Neural progenitor cell (in vitro differentiated cells): ENCODE data around the gene TBL1X. TPM values are rescaled to one million over a fixed set of nuclear protein-coding genes. Genes with fewer than 3 reads are reported as not detected.
A peak's percentile ranks its signal among the peaks of the same experiment; 100 is the strongest.

Source experiments
- DNase-seq: peaks from one replicate; pipeline ENCODE4 v3.0.0-alpha.2; 2016; ENCODE audit warnings: low spot score
- H2AFZ ChIP-seq: fragments of 200-600 bp; sonication (generic); replicated peaks from 2 replicates; pipeline ENCODE4 v1.6.1; 2016; ENCODE audit warnings: antibody characterized with exemption
- H3F3A ChIP-seq: fragments of 200-600 bp; sonication (generic); 2 replicates; pipeline ENCODE4 v1.6.1; 2016; ENCODE audit warnings: antibody characterized with exemption, low read depth
- H3K27ac ChIP-seq: fragments of 200-600 bp; sonication (generic); 2 replicates; pipeline ENCODE4 v1.5.1; 2016; ENCODE audit warnings: mild to moderate bottlenecking
- H3K27me3 ChIP-seq: fragments of 200-600 bp; sonication (generic); 2 replicates; pipeline ENCODE4 v1.6.1; 2016; ENCODE audit warnings: mild to moderate bottlenecking, moderate library complexity
- H3K36me3 ChIP-seq: fragments of 200-600 bp; sonication (generic); 2 replicates; pipeline ENCODE4 v1.5.1; 2016
- H3K4me1 ChIP-seq: fragments of 200-600 bp; sonication (generic); 2 replicates; pipeline ENCODE4 v1.6.1; 2016; ENCODE audit warnings: mixed run types
- H3K4me2 ChIP-seq: fragments of 200-600 bp; sonication (generic); 2 replicates; pipeline ENCODE4 v1.6.1; 2016
- H3K4me3 ChIP-seq: fragments of 200-600 bp; sonication (generic); 2 replicates; pipeline ENCODE4 v1.5.1; 2016
- H3K79me2 ChIP-seq: fragments of 200-600 bp; sonication (generic); 2 replicates; pipeline ENCODE4 v1.6.1; 2016; ENCODE audit warnings: low read depth
- H3K9ac ChIP-seq: fragments of 200-600 bp; sonication (generic); 2 replicates; pipeline ENCODE4 v1.6.1; 2016
- H3K9me3 ChIP-seq: fragments of 200-600 bp; sonication (generic); 2 replicates; pipeline ENCODE4 v1.5.1; 2016; ENCODE audit warnings: low read depth
- H4K20me1 ChIP-seq: fragments of 200-600 bp; sonication (generic); 2 replicates; pipeline ENCODE4 v1.6.1; 2016; ENCODE audit warnings: low read depth
- H3K27ac Mint-ChIP-seq: 3 replicates; pipeline ENCODE4 v1.8.0; 2021; ENCODE audit warnings: mixed read lengths
- H3K27me3 Mint-ChIP-seq: 2 replicates; pipeline ENCODE4 v1.8.0; 2022; ENCODE audit warnings: low read depth, mild to moderate bottlenecking, inconsistent platforms, moderate library complexity, mixed read lengths; ENCODE audit not compliant: insufficient read depth
- H3K36me3 Mint-ChIP-seq: 3 replicates; pipeline ENCODE4 v1.8.0; 2021; ENCODE audit warnings: mixed read lengths
- H3K4me1 Mint-ChIP-seq: 3 replicates; pipeline ENCODE4 v1.8.0; 2021; ENCODE audit warnings: mixed read lengths
- H3K4me3 Mint-ChIP-seq: 3 replicates; pipeline ENCODE4 v1.8.0; 2021; ENCODE audit warnings: mild to moderate bottlenecking, moderate library complexity, mixed read lengths
- H3K9me3 Mint-ChIP-seq: 3 replicates; pipeline ENCODE4 v1.8.0; 2020; ENCODE audit warnings: mixed read lengths
- EZH2 ChIP-seq: fragments of 200-600 bp; sonication (generic); IDR thresholded peaks from 2 replicates; pipeline ENCODE4 v1.6.1; 2017; ENCODE audit warnings: antibody characterized with exemption, mild to moderate bottlenecking, moderate library complexity
- EZH2phosphoT487 ChIP-seq: fragments of 200-600 bp; sonication (generic); IDR thresholded peaks from 2 replicates; pipeline ENCODE4 v1.6.1; 2017; ENCODE audit warnings: antibody characterized with exemption
- total RNA-seq: library from RNA; depleted of rRNA; stranded (reverse); fragments of >200 nt; gene quantifications from 2 replicates; pipeline ENCODE4 v1.2.3, GENCODE V29; 2015; ENCODE audit warnings: low replicate concordance
- TF ChIP-seq, protein P1 (sequence below): fragments of 200-600 bp; sonication (generic); IDR thresholded peaks from 2 replicates; pipeline ENCODE4 v1.5.1; 2017; ENCODE audit warnings: antibody characterized with exemption, mild to moderate bottlenecking

The TBL1X gene
- total RNA-seq, 1 donor from 2014 or later = 35.7 TPM

DNA sequence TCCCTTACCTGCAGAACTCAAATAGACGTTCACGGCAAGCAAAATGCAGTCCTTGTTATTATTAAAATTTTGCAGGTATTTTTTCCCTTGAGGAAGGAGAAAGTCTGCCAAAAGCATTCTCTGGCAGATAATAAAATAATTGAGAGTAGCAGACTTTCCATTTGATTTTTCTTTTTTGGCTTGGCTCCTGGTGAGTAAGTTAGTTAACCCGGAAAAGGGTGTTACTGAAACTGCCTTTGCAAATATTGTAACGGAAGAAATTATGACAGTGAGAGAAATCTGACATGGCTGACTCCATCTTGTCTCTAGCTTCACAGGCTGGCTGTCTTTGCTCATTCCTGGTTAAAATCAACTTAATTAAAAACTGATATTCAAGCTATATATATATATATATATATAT lies 200.3 kb downstream of the TBL1X start:
- Histone ChIP-seq H3K9ac (no peak overlapping the region), H3K79me2 (no peaks in the 10 kb centered on the region), H3K4me1 (no peaks in the 10 kb centered on the region), H3K27ac (no peak overlapping the region), H2AFZ (no peak overlapping the region), H3K36me3 (no peaks in the 10 kb centered on the region), H3K27me3 (no peaks in the 10 kb centered on the region), H3F3A (no peaks in the 10 kb centered on the region), H3K4me2 (no peak overlapping the region), H4K20me1 (no peaks in the 10 kb centered on the region), H3K9me3 (peaks cover 6% of the 10 kb centered on the region), H3K4me3 (no peak overlapping the region)
- Mint-ChIP-seq H3K27me3 (peaks cover 2% of the 10 kb centered on the region), H3K4me3 (no peak overlapping the region), H3K36me3 (peaks cover 25% of the 10 kb centered on the region), H3K4me1 (peaks cover 7% of the 10 kb centered on the region), H3K27ac (no peak overlapping the region), H3K9me3 (peaks cover 16% of the 10 kb centered on the region)
- no peak for DNase-seq
- TF ChIP-seq, protein P1, sequence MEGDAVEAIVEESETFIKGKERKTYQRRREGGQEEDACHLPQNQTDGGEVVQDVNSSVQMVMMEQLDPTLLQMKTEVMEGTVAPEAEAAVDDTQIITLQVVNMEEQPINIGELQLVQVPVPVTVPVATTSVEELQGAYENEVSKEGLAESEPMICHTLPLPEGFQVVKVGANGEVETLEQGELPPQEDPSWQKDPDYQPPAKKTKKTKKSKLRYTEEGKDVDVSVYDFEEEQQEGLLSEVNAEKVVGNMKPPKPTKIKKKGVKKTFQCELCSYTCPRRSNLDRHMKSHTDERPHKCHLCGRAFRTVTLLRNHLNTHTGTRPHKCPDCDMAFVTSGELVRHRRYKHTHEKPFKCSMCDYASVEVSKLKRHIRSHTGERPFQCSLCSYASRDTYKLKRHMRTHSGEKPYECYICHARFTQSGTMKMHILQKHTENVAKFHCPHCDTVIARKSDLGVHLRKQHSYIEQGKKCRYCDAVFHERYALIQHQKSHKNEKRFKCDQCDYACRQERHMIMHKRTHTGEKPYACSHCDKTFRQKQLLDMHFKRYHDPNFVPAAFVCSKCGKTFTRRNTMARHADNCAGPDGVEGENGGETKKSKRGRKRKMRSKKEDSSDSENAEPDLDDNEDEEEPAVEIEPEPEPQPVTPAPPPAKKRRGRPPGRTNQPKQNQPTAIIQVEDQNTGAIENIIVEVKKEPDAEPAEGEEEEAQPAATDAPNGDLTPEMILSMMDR = no peak
- TF ChIP-seq EZH2phosphoT487 (no peak), EZH2 (no peak)

DNA sequence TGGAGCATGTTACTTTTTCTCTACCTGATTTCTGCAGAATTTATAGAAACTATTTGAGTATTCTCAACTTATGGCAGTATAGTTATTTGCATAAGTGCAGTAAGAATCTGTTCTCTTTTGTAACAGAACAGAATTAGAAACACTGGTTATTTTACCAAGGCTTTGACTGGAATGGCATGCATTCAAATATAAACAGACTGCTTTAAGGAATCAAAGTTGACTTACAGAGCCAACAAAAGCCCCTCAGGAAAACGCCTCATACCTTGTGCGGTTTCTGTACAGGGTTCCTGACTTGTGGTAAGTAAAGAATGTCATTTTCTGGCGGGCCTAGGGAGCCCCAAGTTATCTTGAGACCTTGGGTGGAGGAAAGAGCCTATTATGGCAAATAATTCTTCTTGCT lies 203.7 kb downstream of the TBL1X start:
- Histone ChIP-seq H2AFZ (no peak overlapping the region), H3K27ac (no peak overlapping the region), H4K20me1 (no peaks in the 10 kb centered on the region), H3K4me3 (no peak overlapping the region), H3K79me2 (no peaks in the 10 kb centered on the region), H3K9me3 (peaks cover 6% of the 10 kb centered on the region), H3K4me1 (no peaks in the 10 kb centered on the region), H3F3A (no peaks in the 10 kb centered on the region), H3K36me3 (no peaks in the 10 kb centered on the region), H3K27me3 (no peaks in the 10 kb centered on the region), H3K9ac (no peak overlapping the region), H3K4me2 (no peak overlapping the region)
- H3K36me3 Mint-ChIP-seq = peaks cover 28% of the 10 kb centered on the region
- H3K27ac Mint-ChIP-seq = no peak overlapping the region
- peaks cover 2% of the 10 kb centered on the region for H3K27me3 Mint-ChIP-seq
- no peak overlapping the region for H3K4me3 Mint-ChIP-seq
- TF ChIP-seq EZH2 (no peak), EZH2phosphoT487 (no peak)
- TF ChIP-seq, protein P1 = no peak
- no peak for DNase-seq
- peaks cover 14% of the 10 kb centered on the region for H3K4me1 Mint-ChIP-seq
- peaks cover 16% of the 10 kb centered on the region for H3K9me3 Mint-ChIP-seq

DNA sequence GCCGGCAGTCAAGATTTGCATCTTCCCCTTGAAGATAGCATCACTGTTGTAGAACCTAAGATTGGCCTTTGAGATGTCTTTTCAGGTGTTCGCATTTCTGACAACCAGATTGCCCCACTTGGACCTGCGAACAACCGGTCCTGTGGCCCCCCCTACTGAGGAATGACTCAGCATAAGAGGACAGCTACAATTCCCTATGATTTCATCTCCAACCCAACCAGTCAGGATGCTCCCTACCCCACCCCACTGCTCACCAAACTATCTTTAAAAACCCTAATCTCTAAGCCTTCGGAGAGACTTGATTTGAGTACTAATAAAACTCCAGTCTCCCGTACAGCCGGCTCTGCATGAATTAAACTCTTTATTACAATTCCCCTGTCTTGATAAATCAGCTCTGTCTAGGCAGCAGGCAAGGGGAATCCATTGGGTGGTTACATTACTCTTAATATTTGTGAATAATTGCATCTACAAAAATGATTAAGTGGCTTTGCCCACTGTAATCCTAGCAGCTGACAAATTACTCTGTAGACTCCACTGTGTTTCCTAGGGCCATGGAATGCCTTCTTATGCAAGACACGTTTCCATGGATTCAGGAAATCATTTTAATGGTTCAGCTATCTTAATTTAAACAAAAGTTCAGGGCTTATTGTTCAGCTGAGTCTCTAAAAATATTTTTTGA lies 205.4 kb downstream of the TBL1X start:
- no peak overlapping the region for H2AFZ ChIP-seq
- DNase-seq = no peak
- H3K27ac ChIP-seq = no peak overlapping the region
- Mint-ChIP-seq H3K4me3 (no peak overlapping the region), H3K27ac (peak overlapping the region; percentile 25), H3K36me3 (peaks cover 35% of the 10 kb centered on the region), H3K27me3 (no peaks in the 10 kb centered on the region), H3K9me3 (peaks cover 9% of the 10 kb centered on the region), H3K4me1 (peaks cover 14% of the 10 kb centered on the region)
- peaks cover 3% of the 10 kb centered on the region for H3K9me3 ChIP-seq
- H3K4me2 ChIP-seq = no peak overlapping the region
- H3K79me2 ChIP-seq = no peaks in the 10 kb centered on the region
- H3K27me3 ChIP-seq = no peaks in the 10 kb centered on the region
- H3K9ac ChIP-seq = no peak overlapping the region
- no peak overlapping the region for H3K4me3 ChIP-seq
- TF ChIP-seq EZH2 = no peak
- TF ChIP-seq, protein P1 = no peak
- H3F3A ChIP-seq = no peaks in the 10 kb centered on the region
- no peaks in the 10 kb centered on the region for H4K20me1 ChIP-seq
- no peaks in the 10 kb centered on the region for H3K4me1 ChIP-seq
- H3K36me3 ChIP-seq = no peaks in the 10 kb centered on the region
